Measurements from ENCODE around the gene KIAA0825. TPM values are rescaled to one million over a fixed set of nuclear protein-coding genes. Genes with fewer than 3 reads are reported as not detected.
"Not testable (repeated sequence)": the region's sequence is repeated elsewhere in the genome, so short reads cannot be mapped to it uniquely, and the experiment has no call there.

Gene KIAA0825
- total RNA-seq, 1 experiment from 2014 or later = 1.8 TPM

- no peak for DNase-seq (ENCODE audit: low read depth)
These were observed 445.3 kb downstream of the KIAA0825 start for GRCh38 chr5:94173100-94173499.

- DNase-seq (ENCODE audit: low read depth) = not testable (repeated sequence)
These were observed 447.3 kb downstream of the KIAA0825 start for GRCh38 chr5:94171070-94171469.

- DNase-seq (ENCODE audit: low read depth) = not testable (repeated sequence)
These were observed 448.2 kb downstream of the KIAA0825 start for GRCh38 chr5:94170158-94170557.

GRCh38 chr5:94168151-94168550, 450.3 kb downstream of the KIAA0825 start:
- no peak for DNase-seq (ENCODE audit: low read depth)

GRCh38 chr5:94161801-94162200, 456.6 kb downstream of the KIAA0825 start:
- no peak for DNase-seq (ENCODE audit: low read depth)

GRCh38 chr5:94159144-94159543, 459.3 kb downstream of the KIAA0825 start:
- DNase-seq (ENCODE audit: low read depth) = no peak

- no peak for DNase-seq (ENCODE audit: low read depth)
These were observed 460.5 kb downstream of the KIAA0825 start for GRCh38 chr5:94157704-94158539.

- DNase-seq (ENCODE audit: low read depth) = no peak
These were observed 463.7 kb downstream of the KIAA0825 start for GRCh38 chr5:94154672-94155071.

- DNase-seq (ENCODE audit: low read depth) = peak; percentile 5
These were observed 464.5 kb downstream of the KIAA0825 start for GRCh38 chr5:94153736-94154450.

GRCh38 chr5:94143621-94144020, 474.8 kb downstream of the KIAA0825 start:
- not testable (repeated sequence) for DNase-seq (ENCODE audit: low read depth)

GRCh38 chr5:94140300-94140699, 478.1 kb downstream of the KIAA0825 start:
- DNase-seq (ENCODE audit: low read depth) = no peak

- DNase-seq (ENCODE audit: low read depth) = no peak
These were observed 488.3 kb downstream of the KIAA0825 start for GRCh38 chr5:94130077-94130476.

- DNase-seq (ENCODE audit: low read depth) = no peak
These were observed 493.3 kb downstream of the KIAA0825 start for GRCh38 chr5:94125107-94125506.

- not testable (repeated sequence) for DNase-seq (ENCODE audit: low read depth)
These were observed 502.1 kb downstream of the KIAA0825 start for GRCh38 chr5:94116317-94116716.

GRCh38 chr5:94113087-94113486, 505.3 kb downstream of the KIAA0825 start:
- DNase-seq (ENCODE audit: low read depth) = no peak

- peak; percentile 98 for DNase-seq (ENCODE audit: low read depth)
These were observed 507.0 kb downstream of the KIAA0825 start for GRCh38 chr5:94111209-94112004.

- no peak for DNase-seq (ENCODE audit: low read depth)
These were observed 514.7 kb downstream of the KIAA0825 start for GRCh38 chr5:94103514-94104245.
